SHP77 treated with DMSO at 0.1 percent for 48 hours (cell line): Measurements from ENCODE around the gene NMRAL1.

Source experiments
- DNase-seq: peaks from one replicate; lab custom pipeline; 2025; lab: John Stamatoyannopoulos, UW

Gene NMRAL1

DNA sequence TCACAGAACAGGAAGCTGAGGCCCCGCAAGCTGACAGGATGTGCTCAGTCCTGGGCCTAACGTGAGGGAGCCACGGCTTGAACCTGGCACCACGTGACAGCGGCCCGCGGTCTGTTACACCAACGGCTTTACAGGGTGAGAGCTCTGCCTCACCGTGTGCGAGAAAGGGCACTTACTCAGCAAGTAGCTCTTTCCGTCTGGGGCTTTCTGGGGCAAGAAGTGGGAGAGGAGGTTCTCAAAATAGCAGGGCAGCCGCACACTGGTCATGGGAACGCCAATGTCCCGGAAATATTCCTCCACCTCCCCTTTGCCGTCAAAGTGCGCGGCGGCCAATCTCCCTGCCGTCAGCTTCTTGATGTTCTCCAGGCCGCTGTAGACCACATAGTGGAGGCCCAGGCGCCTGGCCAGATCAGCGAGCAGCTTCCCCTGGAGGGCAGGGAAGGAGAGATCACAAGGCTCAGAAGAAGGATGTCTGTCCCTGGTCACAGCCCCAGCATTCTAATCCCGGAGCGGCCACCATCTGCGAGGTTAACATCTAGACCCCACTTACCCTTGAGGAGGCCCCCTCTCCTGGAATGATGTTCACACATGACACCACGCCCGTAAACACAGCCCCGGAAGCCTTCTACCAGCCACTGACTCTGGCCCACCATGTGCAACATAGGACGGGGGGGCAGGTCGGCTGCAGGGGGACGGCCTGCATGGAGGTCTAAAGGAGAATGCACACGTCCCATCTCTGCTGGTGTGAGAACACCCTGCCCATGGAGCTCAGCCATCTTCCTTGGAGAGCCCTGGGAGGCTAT, 8.2 kb downstream of the NMRAL1 start:
- no peak for DNase-seq

DNA sequence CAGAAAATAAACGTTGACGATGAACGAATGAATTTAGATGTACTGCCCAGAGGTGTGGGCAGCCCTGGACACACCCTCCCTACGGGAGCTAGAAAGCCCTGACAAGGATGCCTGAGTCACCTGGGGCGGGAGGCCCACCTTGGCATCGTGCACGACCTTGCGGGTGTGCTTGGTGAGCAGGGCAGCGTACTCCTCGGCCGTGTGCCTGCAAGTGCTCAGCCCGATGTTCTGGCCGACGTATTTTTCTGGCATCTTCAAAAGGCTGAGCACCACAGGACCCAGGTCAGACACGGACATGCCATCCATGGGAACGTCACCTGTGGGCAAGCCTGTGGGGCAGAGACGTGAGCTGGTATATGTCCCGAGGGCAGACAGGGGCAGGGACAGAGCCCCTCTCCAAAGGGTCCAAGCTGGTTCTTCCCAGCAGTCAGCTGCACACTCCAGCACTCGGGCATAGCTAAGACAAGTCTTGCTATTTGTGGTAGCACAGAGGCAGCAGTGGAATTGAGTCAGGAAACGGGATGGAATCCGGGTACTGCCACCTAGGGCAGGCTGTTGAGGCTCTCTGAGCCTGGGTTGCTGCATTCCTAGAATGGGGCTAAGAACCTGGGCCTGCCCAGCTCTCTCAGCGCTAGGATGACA, 10.8 kb downstream of the NMRAL1 start:
- DNase-seq, result no peak

DNA sequence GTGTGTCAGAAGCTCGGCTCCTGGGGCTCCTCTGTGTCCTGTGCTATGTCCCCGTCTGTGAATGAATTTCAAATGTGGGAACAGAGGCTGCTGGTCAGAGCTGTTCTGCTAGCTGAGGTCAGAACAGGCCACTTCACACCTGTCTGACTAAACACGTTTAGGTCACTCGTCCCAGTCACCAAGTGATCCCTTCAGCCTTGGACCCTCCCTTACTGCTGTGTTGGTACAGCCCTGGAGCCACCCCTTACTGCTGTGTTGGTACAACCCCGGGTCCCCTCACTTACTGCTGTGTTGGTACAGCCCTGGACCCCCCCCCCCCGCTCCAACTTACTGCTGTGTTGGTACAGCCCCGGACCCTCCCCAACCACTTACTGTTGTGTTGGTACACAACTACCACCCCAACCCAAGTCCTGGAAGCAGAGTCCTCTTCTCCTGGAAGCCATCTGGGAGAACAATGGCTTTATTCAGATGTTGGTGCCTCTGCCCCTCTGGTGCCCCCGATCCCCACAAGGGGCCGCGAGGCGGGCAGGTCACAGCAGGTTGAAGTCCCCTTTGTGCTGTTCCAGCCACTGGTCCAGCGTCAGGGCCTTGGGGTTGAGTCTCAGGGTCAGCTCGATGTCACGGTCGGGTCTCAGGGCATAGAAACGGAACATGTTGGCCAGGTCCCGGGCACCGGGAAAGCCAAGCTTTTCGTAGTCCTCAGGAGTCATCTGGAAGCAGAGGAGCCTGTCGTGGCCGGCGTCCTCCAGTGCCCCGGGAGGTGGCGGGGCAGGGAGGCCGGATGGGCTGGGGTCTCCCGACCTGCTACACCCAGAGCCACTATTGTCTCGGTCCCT, 13.0 kb downstream of the NMRAL1 start:
- DNase-seq, result no peak

DNA sequence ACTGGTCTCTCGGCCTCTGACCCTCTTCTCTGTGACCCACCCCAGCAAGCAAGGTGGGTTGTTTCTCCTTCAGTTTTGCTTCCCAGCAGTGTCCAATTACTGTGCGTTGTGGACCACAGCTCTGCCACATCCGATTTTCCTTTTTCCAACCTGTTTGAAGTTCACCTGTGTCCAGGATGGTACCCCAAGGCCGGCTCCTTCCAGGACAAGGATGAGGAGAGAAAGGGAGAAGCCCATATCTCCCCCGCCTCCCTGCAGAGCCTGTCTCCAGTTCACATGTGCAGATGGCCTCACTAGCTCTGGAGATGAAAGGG, 13.5 kb downstream of the NMRAL1 start:
- no peak for DNase-seq

DNA sequence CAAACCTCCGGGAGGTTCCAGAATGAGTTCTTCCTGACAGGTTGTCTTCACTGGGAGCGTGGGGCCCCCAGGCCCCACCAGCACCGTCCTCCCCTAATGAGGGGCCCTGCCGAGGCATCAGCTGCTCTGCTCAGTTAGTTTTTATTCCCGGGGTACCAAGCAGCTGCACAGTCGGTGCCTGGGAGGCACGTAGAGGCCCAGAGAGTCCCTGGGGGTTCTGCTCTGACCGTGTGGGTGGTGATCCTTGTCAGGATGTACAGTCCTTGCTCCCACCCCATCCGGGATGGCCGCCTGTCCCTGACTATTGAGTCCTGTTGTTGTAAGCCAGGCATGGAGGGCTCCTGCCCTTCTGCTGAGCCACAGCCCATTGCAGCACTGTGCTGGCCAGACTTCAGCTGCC, 18.5 kb downstream of the NMRAL1 start:
- no peak for DNase-seq

DNA sequence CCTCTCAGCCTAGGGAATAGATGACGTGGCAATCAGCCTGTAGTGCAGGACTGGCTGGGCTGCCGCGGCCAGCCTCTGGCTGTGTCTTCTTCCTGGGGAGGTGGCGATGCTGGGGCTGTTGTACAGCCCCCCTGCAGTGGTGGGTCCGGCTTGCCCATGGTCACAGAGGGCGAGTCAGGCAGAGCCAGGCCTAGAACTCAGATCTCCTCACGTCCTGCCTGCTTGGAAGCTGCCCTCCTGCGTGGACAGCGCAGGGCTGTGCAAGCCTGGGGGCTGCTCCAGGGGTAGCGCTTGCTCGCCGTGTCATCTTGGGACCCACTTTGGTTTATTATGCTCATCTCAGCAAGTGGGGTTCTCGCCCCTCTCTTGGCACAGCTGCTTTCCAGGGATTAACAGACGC, 19.3 kb downstream of the NMRAL1 start:
- DNase-seq, result no peak

DNA sequence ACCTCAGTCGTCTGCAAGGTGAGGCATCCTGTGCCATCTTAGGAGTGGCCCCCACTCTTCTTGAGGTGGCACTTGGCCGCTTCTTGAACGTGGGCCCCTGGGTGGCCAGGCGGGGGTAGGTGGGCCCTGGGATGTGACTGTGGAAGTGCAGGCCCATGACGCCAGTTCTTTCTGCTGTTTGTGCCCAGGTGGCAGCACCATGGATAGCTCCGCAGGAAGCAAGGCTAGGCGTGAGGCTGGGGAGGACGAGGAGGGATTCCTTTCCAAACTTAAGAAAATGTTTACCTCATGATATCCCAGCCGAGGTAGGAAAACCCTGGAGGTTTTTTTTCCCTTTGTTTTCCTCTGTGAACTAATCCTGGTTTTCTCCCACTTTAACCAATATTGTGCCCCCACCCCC, 19.8 kb downstream of the NMRAL1 start:
- no peak for DNase-seq

DNA sequence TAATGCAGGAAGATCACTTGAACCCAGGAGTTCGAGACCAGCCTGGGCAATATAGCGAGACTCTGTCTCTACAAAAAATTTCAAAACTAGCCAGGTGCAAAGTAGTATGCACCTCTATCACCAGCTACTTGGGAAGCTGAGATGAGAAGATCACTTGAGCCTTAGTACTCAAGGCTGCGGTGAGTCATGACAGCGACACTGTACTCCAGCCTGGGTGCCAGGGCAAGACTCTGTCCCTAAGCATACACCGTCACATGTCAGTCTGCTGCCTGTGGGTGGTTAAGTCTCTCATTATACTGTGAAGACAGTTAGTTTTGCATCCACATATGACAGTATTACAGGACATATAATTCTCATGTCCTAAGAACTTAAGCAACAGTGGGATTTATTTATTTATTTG, 21.8 kb downstream of the NMRAL1 start:
- no peak for DNase-seq

DNA sequence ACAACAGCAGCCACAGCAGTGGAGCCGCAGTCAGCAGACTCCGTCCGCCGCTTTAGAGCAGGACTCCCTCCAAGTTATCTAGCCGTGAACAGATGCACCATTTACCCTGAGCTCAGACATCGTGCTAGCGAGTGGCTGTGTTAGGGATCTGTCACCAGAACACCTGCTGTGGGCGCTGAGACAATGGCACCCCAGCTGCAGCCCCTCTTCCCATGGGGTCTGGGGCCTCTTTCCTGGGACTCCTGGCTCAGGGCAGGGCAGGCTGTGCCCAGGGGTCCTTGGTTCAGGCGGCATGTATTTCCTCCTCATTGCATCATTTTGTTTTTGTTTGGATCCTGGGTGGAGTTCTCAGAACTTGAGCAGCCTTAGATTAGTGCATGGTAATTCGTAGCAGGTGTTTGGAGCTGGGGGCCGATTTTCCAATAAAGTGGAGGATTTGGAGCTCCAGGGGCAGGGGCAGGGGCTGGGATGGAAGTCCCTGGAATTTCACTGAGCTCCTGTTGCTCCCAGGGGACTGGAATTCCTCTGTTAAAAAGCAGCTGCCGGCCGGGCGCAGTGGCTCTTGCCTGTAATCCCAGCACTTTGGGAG, 23.4 kb downstream of the NMRAL1 start:
- no peak for DNase-seq

DNA sequence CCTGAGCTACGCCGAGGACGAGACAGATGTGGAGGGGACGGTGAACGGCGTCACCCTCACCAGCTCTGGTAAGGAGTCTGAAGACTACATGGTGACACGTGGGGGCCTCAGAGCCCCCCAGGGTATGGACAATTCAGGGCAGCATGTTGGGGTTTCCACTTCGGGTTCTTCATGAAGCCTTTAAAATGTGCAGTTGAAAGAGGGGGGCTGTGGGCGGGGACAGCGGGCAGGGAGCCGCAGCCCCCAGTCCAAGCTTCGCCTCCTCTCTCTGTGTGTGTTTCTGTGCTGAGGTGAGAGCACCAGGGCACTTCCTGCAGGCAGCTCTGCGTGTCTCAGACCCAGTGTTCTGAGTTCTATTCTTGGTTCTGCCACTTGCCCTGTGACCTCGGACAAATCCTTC, 24.0 kb downstream of the NMRAL1 start:
- no peak for DNase-seq

DNA sequence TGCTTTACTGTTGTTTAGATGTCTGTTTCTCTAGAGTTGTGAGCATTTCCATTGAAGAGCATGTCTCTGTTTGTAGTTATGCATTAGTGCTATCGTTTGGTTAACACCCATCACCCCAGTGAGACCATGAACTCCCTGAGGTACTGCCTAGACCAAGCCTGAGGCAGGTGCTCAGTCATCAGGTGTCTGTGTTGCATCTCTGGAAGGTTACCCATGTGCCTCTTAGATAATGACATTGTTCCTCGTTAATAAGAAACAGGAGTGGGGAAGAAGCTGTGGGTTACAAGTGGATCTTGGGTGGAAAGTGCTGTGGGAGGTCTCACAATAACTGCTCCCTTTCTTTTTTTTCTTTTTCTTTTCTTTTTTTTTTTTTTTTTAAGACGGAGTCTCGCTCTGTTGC, 30.4 kb downstream of the NMRAL1 start:
- no peak for DNase-seq

DNA sequence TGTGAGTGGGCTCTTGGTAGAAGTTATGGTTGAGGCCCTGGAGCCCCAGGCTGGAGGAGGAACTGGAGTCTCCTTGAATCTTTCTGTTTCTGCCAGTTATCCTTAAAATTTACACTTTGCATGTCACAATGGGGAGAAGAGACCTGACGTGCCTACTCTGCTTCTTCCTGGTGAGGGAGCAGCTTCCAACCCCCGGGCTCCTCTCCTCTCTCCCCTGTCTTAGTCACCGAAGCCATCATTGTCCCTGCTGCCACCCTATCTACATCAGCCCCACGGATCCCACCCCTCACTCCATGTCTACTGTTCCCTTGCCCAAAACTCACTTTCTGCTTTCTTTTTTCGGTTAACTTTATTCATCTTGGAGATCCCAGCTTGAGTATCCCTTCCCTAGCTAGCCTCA, 31.2 kb downstream of the NMRAL1 start:
- no peak for DNase-seq

DNA sequence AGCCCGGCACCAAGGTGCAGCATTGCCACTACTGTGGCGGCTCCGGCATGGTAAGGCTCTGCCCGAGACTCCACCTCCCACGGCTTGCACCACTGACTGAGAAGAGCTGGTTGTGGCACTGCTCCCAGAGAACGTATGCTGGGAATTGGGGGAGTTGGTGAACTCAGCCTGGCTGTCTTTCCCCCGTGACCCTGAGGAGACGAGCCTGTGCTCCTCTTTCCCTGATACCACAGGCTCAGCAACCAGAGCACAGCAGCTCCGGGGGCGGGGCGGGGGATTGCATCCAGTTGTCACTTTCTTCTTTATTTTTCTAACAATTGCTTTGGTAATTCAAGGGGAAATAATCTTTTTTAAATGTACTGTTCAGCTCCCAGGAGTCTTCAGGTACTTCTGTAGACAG, 32.1 kb downstream of the NMRAL1 start:
- DNase-seq, result no peak

DNA sequence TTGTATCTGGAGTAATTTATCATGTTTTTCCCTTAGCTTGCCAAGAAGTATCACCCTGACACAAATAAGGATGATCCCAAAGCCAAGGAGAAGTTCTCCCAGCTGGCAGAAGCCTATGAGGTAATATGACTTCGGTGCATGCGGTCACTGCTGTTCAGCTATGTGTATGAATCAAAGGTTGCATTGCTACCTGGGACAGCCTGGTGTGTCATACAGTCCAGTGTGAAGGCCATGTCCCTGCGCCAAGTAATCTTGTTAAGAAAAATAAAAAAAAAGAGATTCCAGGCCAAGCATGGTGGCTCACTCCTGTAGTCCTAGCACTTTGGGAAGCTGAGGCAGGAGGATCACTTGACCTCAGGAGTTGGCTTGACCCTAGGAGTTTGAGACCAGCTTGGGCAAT, 37.1 kb downstream of the NMRAL1 start:
- no peak for DNase-seq

DNA sequence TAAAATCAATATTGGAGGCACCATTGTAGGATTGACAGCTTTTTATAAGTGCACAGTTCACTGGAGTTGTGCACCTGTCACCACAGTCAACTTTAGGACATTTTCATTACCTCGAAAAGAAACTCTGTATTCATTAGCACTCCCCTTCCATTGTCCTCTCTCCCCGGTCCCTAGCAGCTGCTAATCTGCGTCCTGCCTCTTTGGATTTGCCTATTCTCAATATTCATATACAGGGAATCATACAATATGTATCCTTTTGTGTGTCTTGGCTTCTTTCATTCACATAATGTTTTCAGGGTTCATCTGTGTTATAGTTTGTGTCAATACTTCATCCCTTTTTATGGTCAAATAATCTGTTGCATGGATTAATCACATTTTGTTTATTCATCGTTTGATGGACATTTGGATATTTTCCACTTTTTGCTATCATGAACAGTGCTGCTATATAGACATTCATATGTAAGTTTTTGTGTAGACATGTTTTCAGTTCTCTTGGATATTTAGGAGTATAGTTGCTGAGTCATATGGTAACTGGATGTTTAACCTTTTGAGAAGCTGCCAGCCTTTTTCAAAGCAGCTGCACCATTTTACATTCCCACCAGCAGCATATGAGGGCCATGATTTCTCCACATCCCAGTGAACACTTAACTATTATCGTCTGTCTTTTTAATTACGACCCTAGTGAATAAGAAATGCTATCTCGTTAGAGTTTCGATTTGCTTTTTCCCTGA, 38.9 kb downstream of the NMRAL1 start:
- no peak for DNase-seq

DNA sequence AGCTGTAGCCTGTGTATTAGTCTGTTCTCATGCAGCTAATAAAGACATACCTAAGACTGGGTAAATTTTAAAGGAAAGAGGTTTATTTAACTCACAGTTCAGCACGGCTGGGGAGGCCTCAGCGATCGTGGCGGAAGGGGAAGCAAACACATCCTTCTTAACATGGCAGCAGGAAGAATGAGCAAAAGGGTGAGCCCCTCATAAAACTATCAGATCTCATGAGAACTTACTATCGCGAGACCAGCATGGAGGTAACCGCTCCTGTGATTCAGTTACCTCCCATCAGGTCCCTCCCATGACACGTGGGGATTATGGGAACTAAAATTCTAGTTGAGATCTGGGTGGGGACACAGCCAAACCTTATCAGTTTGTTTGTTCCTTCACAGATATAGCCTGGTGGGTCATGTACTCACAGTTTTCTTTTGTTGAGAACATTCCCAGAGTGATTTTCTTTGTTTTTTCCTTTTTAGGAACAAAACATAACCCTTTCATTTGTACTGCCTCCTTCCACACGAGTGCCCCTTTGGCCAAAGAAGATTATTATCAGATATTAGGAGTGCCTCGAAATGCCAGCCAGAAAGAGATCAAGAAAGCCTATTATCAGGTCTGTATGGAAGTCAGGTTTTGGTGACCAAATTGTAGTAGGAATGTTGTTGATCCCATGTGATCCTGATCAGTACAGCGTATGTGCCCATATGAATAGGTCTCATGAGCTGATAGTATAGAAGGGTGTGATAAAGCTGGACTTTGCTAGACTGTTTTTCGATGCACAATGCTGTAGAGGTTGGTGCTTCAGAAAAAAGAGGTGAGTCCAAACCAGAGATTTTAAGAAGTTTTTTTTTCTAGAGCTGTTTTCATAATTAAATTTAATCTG, 40.3 kb downstream of the NMRAL1 start:
- no peak for DNase-seq

DNA sequence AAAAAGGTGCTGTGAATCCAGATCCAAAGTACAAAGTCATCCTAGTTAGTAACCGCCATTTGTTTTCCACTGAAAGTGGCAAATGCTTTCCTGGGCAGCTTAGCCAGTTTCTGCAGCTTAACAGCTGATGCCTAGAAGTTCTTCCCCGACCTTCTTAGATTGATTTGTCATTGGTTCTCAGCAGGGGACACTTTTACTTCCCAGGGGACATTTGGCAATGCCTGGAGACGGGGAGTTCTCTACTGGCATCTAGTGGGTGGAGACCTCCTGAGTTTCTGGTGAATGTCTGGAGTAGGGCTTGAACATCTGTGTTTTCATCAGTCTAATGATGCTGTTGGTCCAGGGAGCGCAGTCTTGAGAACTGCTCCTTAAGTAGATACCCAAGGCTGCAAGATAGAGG, 41.2 kb downstream of the NMRAL1 start:
- no peak for DNase-seq

DNA sequence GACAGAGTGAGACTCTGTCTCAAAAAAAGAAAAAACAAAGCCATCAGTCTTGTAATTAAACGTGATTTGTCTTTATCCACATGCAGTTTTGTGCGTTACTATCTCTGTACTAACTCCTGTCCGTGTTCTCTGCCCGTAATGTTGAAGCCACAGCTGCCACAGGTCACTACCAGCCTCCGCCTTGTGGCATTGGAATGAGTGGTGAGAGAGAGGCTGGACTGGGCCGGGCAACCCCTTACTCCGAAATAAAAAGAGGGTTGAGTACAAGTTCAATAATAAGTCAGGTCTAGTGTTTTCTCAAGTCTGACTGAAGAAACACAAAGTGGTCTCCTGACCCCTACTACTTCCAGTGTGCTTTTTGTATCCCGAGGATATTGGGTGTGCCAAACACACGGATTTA, 43.4 kb downstream of the NMRAL1 start:
- DNase-seq, result no peak

DNA sequence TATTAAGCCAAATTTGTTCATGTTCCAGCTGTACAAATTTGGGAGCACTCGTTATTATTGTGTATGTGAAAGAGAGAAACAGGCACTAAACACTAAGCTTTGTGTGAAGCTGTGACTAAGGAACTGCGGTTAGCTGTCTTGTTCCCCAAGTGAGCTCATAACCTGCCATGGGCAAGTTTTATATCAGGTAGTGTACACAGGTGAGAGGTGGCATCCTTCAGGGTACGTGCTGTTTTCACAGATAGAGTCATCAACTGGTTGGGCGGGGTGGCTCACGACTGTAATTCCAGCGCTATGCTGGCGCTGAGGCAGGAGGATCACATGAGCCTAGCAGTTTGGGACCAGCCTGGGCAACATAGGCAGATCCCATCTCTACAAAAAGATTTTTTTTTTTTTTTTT, 45.9 kb downstream of the NMRAL1 start:
- DNase-seq, result no peak

DNA sequence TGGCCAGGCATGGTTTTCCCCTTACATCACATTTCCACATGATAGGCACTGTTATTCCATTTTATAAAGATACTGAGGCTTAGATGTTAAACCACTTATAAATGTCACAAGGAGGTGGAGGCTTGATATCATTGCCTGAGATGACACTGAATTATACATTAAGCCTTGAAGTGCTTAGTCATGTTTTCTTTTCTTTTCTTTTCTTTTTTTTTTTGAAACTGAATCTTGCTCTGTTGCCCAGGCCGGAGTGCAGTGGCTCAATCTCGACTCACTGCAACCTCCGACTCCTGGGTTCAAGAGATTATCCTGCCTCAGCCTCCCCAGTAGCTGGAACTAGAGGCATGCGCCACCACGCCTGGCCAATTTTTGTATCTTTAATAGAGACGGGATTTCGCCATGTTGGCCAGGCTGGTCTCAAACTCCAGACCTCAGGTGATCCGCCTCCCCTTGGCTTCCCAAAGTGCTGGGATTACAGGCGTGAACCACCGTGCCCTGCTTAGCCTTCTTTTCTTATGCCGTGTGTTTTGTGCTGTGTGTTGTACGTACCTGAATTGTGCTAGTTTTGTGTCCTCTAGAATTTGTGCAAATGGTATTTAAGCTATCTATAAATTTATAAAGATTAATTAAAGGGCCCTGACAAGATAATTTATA, 47.6 kb downstream of the NMRAL1 start:
- DNase-seq, result no peak
